GM19372 (cell line): ENCODE measurements around the gene CD247.

Experiments used
- ATAC-seq: cut with Tn5 transposase; IDR thresholded peaks from one replicate; pipeline ENCODE4 v1.9.1; 2021; ENCODE audit warnings: mild to moderate bottlenecking, low read depth, moderate library complexity; ENCODE audit not compliant: unreplicated experiment

The CD247 gene

DNA sequence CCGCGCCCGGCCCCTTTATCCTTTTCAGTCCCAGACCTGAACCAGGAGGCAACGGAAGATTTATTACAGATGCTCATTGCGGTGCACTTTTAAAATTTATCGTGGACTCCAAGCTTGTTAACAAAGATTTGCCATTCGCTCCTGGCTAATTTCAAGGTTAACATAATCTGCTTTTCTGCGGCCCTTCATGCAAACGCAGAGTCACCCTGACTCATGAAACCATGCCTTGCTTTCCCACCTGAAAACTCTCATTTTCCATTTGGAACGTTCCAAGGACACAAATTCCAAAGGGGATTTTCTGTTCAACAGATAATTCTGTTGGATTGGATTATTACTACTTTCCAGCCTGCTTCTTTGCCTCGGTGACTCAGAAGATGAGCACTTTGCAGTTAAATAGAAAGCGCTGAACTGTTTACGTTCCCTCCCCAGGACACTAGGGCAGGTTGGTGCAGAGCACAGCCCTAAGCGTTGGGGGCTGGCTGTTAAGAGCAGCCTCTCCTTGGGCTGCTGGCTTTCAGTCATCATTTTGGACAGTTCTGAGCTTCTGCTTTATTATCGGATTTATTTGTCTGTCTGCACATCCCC is 51.1 kb downstream of the CD247 start:
- ATAC-seq: no peak

DNA sequence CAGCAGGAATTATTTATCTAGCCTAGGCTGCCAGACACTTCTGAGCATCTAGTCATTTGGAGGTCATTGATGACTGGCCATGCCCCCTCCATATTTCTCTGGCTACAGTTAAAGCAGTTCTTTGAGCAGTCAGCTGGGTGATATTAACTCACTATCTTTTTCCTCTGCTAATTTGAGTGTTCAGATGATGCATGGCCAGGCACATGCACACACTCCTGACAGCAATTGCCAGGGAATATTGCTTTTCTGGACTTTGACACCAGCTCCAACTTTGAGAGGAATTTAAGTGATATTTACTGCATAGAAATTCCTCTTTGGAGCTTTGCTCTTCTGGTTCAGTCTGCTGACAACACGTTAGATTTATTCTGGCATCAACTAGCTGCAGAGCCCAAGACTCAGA is 52.6 kb downstream of the CD247 start:
- ATAC-seq: no peak

DNA sequence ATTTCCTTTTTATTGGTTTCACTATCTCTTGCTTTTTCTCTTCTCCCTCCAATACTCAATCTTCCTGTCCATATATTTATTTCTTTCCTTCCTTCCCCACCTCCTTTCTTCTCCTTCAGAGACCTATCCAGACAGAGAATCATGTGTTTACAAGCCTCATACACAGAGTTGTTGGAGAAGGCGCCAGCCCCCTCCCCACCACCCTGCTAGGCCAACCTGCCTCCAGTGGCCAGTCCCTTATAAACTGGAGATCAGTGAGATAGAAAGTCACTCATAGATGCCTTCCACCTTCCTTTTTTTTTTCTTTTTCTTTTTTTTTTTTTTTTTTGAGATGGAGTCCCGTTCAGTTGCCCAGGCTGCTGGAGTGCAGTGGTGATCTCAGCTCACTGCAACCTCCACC is 53.3 kb downstream of the CD247 start:
- ATAC-seq: no peak

DNA sequence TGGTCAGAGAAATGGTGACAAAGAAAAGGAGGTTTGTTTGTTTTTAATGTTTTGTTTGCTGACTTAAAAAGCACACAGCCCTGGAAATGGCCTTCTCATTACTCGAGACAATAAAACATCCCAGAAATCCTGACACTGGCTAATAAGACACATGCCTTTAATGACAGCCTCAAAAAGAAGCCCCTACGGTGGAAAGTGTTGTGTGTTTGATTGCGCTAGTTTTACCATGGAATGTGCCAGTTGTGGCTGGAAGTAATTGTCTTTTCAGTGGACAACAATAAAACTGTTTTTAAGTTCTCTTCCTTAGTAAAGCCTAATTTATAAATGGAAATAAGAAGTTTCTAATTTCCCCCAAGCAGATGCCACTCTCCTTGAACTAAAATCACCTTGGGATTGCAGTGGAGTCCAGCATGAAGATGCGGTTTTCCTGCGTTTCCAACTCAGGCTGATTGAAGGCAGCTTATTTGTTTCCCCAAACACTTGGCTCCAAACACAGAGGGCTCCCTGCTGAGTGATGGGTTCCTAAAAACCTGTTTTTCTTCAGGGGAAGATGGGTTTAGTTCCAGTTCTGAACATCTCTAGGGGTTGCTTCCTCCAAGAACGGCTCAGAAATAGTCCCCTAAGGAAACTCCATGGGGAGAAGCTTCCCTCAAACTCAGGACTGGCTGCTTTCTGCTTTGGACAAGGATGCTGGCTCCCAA is 54.3 kb downstream of the CD247 start:
- ATAC-seq: no peak

DNA sequence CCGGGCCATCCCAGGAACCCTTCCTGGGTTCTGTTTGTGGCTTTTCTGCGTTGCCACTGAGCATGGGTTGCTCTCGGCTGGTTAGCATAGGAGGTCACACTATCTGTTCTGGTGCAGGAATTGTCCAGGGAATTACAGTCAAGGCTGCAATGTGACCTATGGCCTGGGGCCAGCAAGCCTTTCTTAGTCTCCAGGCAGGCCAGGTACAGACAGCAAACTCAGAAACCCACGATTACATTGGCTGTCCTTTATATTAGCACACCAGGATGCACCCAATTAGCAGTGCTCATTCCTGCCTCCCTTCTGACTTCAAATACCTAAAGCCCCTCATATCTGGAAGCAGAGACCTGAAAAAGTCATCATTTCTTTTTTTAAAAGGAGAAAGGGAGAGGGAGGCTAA is 55.2 kb downstream of the CD247 start:
- ATAC-seq: no peak

DNA sequence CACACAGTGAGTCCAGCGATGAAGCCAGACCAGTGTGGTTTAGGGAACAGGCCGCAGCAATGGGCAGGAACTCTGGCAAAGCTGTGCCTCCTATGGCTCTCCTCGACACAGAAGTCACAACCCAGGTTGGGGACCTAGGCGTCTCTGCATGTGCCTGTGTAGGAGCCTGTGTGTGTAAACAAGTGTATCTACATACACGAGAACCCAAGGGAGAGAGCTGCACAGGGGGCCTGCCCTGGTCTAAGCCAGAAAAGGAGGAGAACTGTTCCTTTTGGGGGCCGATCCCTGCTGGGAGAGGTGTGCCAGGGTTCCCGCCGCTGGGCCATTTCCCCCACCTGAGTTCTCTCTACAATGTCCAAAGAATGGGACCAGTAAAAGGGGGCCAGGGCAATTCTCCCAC is 56.0 kb downstream of the CD247 start:
- ATAC-seq: no peak

DNA sequence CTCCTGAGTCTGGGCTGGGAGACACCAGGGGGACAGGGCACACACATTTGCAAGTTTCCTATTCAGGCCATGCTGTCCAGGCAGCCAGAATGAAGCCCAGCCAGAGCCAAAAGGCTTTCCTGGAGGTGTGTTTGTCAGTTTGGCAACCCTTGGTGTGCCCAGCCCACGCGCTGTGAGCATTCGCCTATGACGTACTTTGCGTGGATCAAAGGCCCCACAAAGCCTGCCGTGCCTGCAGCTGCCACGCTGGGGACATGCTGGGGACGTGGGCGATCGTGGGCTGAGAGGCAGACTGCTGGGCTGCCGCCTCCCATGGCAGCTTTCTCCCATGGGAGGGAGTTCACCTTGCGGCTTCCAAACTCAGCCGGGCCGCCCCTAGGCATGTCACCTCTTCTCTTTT is 57.5 kb downstream of the CD247 start:
- no peak for ATAC-seq

DNA sequence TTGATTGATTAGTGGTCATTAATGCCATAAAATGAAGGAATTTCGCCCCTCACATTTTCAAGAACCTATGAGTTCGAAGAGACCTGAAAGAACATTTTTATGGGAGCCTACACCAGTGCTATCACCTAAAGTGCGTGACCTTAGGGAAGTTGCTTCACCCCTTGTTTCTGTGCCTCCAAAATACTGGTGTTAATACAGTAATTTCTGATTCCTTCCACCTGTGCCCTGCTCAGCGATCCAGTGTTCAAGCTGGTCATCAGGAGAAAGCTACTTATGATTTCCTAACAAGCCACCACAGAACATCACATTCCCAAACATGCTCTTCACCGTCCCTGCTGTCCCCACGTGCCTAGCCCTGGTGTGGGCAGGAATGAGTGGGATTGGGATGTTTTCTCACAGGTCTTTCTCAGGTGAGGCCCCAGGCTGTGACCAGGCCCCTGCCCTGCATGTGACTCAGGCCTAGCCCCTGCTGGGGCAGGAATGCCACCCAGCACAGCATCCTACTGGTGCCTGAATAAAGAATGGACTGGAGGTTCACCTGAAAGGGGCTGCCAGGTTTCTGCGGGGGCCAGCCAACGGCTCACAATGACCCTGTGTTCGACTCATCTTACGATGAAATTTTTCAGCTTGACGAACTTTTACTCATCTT is 60.3 kb downstream of the CD247 start:
- no peak for ATAC-seq

DNA sequence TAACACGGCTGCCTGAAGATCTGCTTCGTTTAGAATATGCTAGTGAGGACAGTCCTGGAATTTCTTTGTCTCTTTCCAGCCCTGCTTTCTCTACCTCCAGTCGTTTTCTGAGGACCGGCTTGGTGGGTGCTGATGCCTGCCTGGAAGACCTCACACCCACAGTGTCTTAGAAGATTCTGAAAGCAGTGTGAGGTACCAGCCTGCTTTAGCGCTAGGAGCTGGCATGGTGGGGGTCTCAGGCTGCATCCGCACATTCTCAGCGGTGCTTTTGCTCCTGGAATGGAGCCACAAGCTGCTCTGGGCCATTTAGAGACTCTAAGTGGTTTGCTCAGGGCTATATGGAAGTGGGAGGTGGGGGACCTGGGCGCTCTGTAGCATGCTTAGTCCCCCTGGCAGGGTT is 61.4 kb downstream of the CD247 start:
- no peak for ATAC-seq

DNA sequence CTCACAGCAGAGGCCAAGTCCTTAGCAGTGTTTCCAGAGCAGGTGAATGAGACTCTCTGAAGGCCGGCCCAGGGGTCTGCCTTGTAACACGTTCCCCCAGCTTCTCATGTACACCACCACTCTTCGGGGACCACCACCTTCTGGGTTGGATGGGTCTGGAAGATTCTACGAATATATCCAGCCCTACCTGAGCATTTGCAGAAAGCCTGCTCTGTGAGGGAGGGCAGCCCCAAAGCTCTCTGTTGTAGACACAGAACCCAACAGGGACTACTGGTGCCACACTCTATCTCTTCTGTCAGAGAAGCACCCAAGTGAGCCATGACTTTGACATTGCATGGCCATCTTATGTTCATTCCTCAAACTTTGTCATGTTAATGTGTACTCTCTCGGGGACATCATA is 61.8 kb downstream of the CD247 start:
- ATAC-seq: no peak

DNA sequence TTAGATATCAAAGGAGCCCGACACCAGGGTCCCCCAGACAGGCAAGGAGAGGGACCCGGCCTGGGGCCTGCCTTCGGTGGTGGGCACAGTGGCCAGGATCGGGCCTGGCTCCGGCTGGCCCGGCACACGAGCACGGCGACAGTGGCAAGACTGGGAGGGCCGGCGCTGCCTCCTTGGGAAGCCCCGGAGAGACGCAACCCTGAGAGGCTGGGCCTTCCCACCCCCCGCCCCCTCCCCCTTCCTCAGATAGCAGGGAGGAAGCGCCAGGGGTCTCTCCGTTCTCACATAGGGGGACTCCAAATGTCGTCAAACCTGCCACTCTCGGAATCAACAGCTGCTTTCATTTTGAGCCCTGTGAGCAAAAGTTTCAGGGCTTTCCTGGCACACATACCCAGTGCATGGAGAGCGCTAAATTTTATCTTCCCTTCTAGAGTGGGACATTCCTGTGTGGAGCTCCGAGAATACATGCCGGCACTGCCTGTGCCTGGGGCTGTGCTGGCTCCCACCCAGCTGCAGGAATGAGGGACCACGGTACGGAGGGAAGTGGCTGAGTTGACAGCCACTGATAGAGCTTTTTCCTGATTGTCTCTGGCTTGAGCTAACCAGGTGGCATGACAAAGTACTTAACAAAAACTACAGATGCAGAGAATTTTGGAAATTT is 62.4 kb downstream of the CD247 start:
- ATAC-seq: peak; percentile 38

DNA sequence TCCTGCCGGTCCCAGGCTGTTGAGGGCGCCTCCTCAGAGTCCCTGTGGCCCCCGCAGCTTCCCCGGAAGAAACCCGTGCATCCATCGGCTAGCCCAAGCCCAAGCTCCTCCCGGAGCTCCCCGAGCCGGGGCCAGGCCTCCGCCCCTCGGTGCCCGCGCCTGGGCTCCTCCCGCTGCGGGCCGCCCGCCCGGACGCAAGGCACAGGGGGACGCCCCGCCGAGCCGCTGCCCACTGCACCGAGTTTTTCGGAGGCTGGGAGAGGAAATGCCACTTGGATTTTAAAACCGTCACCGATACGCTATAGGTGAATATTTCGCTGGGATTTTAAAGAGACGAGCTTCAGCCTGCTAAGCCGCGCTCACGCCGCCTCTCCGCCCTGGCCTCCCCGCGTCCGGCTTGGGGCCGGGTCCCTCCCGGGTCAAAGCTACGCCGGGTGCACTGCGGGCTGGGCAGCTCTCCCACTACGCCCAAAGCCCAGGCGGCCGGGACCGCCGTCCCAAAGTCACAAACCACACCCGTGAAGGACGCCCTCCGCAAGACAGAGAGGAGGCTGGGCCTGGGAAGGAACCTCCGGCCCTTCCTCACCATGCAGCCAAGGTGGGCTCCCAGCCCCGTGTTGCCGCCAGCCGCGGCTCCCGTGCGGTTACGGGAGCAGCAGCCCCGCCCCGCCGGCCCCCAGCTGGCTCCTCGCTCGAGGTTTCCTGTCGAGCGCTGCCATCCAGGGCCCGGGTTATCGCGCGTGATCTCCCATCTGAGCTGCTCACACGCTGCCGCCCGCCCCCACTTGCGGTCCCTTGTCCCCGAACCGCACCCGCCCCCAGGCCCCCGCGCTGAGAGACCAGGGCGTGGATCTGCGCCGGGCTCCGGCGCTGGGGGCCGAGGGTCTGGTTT is 63.2 kb downstream of the CD247 start:
- ATAC-seq: peak; percentile 55

DNA sequence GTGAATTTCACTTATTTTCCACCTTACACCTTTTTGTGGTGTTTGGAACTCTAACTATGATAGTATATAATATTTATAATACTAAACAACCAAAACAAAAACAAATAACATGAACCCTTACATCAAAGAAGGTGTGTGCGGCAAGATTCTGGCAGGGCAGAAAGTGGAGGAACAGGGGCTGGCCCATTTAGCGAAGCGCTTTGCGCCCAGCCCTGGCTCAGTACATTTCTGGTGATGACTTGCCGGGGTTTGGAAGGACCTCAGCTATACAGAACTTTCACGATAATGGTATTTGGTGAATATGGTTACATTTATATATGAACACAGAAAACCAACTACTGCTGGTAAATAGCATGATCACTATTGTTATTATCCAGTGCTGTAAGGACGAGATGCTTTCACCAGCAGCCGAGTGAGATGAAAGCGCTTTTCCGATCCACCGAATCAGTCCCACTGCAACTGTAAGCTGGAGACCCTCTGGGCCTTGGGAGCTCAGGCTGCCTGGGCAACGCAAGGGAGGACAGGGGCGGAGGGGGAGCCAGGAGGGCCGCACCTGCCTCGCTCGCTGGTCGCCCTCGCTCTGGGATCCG is 63.9 kb downstream of the CD247 start:
- ATAC-seq: no peak

DNA sequence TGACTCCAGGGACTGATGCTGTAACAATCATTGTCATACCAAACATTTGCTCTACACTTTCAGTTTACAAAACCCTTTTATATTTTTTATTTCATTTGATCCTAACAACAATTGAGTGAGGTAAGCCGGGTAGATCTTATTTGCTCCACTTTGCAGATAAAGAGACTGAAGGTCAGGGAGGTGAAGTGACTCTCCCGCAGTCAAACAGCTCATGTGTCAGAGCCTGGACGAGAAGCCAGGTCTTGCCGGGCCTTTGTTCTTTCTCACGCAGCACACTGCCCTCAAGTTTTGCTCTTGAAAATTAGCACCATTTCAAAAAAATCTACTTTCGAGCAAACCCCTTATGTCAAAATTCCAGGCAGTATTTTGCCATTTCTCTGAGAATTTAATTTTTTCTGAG is 65.2 kb downstream of the CD247 start:
- ATAC-seq: no peak

DNA sequence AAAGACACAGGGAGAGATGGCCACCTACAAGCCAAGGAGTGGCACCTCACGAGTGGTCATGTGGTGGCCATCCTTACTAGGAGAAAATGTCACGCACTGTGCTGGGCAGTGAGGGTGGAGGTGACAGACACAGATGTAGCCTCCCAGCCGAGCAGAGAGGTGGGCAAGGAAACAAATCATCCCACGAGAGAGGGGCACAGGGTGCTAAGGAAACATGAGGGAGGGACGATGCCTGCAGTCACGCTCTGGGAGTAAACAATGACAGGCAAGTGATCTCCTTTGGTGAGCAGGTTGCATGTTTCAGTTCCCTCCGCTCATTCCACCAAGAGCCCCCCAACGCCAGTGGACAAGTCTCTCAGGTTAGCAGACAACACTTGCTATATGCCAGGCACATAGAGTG is 65.8 kb downstream of the CD247 start:
- ATAC-seq: no peak

DNA sequence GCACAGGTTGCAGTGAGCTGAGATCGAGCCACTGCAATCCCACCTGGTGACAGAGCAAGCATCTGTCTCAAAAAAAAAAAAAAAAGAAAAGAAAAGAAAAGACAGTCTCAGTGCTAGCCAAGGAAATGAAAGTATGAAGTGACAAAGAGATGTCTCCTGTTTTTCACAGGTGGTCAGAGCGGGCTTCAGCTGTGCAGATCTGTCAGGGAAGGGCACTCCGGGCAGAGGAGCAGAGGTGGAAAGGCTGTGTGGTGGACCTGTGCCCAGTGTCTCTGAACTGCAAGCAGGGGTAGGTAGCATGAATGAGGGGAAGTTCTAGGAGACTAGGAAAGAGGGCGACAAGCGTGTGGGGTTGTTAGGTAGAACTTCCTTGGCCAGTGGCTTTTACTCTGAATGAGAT is 67.5 kb downstream of the CD247 start:
- ATAC-seq: no peak

DNA sequence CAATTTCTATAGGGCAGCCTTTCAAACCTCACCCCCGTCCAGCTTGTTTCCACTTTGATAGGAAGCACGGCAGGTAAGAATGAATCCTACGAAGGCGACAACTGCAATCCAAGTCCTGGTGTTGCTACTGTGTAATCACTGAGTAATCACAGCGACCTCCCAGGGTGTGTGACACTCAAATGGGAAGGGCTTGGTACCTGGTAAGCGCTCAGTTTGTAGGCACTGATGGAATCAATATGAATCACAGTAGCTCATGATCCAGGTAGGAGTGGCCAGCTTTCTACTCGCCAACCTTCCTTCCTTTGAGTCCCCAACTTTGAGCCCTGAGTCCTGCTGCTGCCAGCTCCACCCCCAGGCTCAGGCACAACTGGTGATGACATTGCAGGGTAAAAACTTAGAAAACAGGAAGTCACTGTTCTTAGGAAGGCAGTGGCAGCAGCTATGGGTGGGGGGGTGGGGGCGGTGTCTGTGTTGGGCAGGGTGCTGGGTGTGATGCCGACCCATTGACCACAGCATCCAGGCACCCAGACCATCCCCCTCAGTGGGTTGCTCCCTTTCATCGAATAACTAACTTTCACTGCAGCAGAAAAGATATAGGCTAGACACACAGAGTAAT is 70.7 kb downstream of the CD247 start:
- peak; percentile 85 for ATAC-seq

DNA sequence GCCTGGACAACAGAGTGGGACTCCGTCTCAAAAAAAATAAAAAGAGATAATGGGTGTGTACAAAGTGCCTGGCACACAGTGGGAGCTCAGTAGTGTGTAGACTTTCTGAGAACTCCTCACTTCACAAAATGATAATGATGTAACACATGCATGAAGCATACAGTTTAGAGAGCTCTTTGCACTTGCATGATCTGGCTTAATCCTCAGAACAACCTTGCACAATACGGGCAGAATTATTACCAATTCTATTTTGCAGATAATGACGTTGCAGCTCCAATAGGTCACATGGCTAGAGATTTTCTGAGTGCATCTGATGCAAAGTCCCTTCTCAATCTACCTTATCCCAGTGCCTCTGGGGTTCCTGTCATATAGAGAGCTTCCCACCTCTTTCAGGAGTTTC is 71.4 kb downstream of the CD247 start:
- no peak for ATAC-seq

DNA sequence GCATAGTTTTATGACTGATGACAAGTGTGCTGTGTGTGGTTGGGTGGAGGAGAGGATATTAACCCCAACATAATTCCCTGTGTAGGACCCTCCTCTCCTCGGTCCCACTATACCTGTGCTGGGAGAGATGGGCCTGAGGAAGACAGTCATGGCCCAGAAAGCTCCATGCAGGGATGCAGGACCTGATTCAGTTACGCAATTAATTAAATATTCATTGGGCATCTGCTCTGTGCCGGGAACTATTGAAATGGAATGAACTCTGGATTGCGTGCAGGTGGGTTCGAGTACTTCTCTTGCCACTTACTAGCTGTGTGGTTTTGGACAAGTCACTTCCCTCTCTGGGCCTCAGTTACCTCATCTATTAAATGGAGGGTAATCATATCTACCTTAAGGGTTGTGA is 74.6 kb downstream of the CD247 start:
- ATAC-seq: no peak
